PC-3 (cell line): Measurements from ENCODE around the gene OR1F1.

ENCODE experiments used
- CTCF ChIP-seq: fragments of 300-600 bp; sonication (generic); conservative IDR thresholded peaks from 2 replicates; pipeline ENCODE4 v1.5.1; 2017; ENCODE audit warnings: antibody characterized with exemption, low read depth, mild to moderate bottlenecking, low read length
- EZH2 ChIP-seq: fragments of 300-600 bp; sonication (generic); IDR thresholded peaks from one replicate; pipeline ENCODE4 v1.6.1; 2017; ENCODE audit warnings: antibody characterized with exemption, mild to moderate bottlenecking, low read length; ENCODE audit not compliant: unreplicated experiment
- EZH2phosphoT487 ChIP-seq: fragments of 300-600 bp; sonication (generic); IDR thresholded peaks from 2 replicates; pipeline ENCODE4 v1.6.1; 2018; ENCODE audit warnings: mild to moderate bottlenecking, antibody characterized with exemption, low read length, borderline replicate concordance

- TF ChIP-seq CTCF (no peak), EZH2 (no peak), EZH2phosphoT487 (no peak)
Observed at GRCh38 chr16:3188675-3188924, 596 bp downstream of the OR1F1 start.
